K562 (cell line): ENCODE data around the gene C2orf81. TPM values are rescaled to one million over a fixed set of nuclear protein-coding genes. Genes with fewer than 3 reads are reported as not detected.

Experiments used
- CCNT2 ChIP-seq: IDR thresholded peaks from 2 replicates; pipeline ENCODE4 v1.6.1; 2011; ENCODE audit warnings: borderline replicate concordance, low read depth, mild to moderate bottlenecking, moderate library complexity, mixed read lengths, low read length; ENCODE audit not compliant: insufficient read length; ENCODE audit errors: extremely low read depth
- FOXK1 ChIP-seq: sonication (generic); formaldehyde crosslinking; IDR thresholded peaks from 2 replicates; pipeline ENCODE4 v1.8.0; 2022; ENCODE audit warnings: missing genetic modification reagents, mild to moderate bottlenecking, borderline replicate concordance
- IRF2 ChIP-seq: sonication (generic); formaldehyde crosslinking; IDR thresholded peaks from 2 replicates; pipeline ENCODE4 v1.8.1; 2022; ENCODE audit warnings: mild to moderate bottlenecking, missing genetic modification reagents
- L3MBTL2 ChIP-seq: fragments of 450-650 bp; IDR thresholded peaks from 2 replicates; pipeline ENCODE4 v1.6.1; 2016; ENCODE audit warnings: mild to moderate bottlenecking, moderate library complexity
- MAFF ChIP-seq: IDR thresholded peaks from 2 replicates; pipeline ENCODE4 v1.6.1; 2012; ENCODE audit warnings: low read length, improper control_type of control experiment
- NR1H2 ChIP-seq: sonication (generic); formaldehyde crosslinking; IDR thresholded peaks from 2 replicates; pipeline ENCODE4 v1.4.0; 2020; ENCODE audit warnings: mild to moderate bottlenecking, missing genetic modification reagents
- RBM22 ChIP-seq: fragments of 200-400 bp; formaldehyde crosslinking; IDR thresholded peaks from 2 replicates; pipeline ENCODE4 v1.6.1; 2018; ENCODE audit warnings: low read length, low read depth; ENCODE audit not compliant: poor library complexity, severe bottlenecking
- SAP30 ChIP-seq: fragments of 200-600 bp; sonication (generic); IDR thresholded peaks from 2 replicates; pipeline ENCODE4 v1.6.1; 2012; ENCODE audit warnings: borderline replicate concordance, low read depth, mild to moderate bottlenecking, moderate library complexity, low read length, control low read depth, inconsistent platforms; ENCODE audit not compliant: insufficient read depth, poor library complexity, severe bottlenecking
- ZNF785 ChIP-seq: fragments of 250-450 bp; sonication (Bioruptor Pico); IDR thresholded peaks from 2 replicates; pipeline ENCODE4 v1.4.0; 2020; ENCODE audit warnings: mild to moderate bottlenecking
- polyA plus RNA-seq, 8 experiments: library from polyadenylated mRNA; depleted of rRNA in 4 of 8; stranded (reverse) in 5 of 8; unstranded in 3 of 8; fragments of >200 nt; fragmentation: Nextera tagmentation in 2 of 8; fragmentation: Illumina TruSeq in 1 of 8; extraction: Ambion mirVana in 2 of 8; extraction: Trizol in 1 of 8; gene quantifications; 2 replicates each; pipeline versions ENCODE4 v1.2.1 to v1.2.3, GENCODE V29; 2011 to 2014; ENCODE audit warnings: inconsistent platforms in 1 of 8, missing spikeins in 1 of 8
- total RNA-seq, 7 experiments: library from RNA; depleted of rRNA in 6 of 7; stranded (reverse); fragments of >200 nt in 6 of 7; fragmentation: Illumina TruSeq in 2 of 7; extraction: Trizol in 2 of 7; gene quantifications; 2 replicates each; pipeline versions ENCODE4 v1.2.1 to v1.2.3, GENCODE V29; 2011 to 2021; ENCODE audit warnings: low replicate concordance in 1 of 7
- TF ChIP-seq, protein P1 (sequence below): fragments of 450-650 bp; IDR thresholded peaks from 2 replicates; pipeline ENCODE4 v1.6.1; 2016; ENCODE audit warnings: mild to moderate bottlenecking, moderate library complexity
- TF ChIP-seq, protein P2 (sequence below), 2 experiments: fragments of 250-450 bp in 1 of 2; fragments of 450-650 bp in 1 of 2; sonication (Bioruptor Pico) in 1 of 2; IDR thresholded peaks; 2 replicates each; pipeline versions ENCODE4 v1.6.1 to v1.8.0; 2016 to 2021; ENCODE audit warnings: mild to moderate bottlenecking in 2 of 2, moderate library complexity in 2 of 2, missing compliant biosample characterization in 1 of 2, missing genetic modification characterization in 1 of 2
- TF ChIP-seq, protein P3 (sequence below): sonication (generic); formaldehyde crosslinking; IDR thresholded peaks from 2 replicates; pipeline ENCODE4 v1.8.1; 2023; ENCODE audit warnings: mild to moderate bottlenecking, missing genetic modification reagents

The C2orf81 gene
- total and polyA plus RNA-seq, 9 of the 15 experiments (the other 6 are each of a cell fraction or from before 2014, with no cell fraction given): 0.06 TPM; not detected in 8

DNA sequence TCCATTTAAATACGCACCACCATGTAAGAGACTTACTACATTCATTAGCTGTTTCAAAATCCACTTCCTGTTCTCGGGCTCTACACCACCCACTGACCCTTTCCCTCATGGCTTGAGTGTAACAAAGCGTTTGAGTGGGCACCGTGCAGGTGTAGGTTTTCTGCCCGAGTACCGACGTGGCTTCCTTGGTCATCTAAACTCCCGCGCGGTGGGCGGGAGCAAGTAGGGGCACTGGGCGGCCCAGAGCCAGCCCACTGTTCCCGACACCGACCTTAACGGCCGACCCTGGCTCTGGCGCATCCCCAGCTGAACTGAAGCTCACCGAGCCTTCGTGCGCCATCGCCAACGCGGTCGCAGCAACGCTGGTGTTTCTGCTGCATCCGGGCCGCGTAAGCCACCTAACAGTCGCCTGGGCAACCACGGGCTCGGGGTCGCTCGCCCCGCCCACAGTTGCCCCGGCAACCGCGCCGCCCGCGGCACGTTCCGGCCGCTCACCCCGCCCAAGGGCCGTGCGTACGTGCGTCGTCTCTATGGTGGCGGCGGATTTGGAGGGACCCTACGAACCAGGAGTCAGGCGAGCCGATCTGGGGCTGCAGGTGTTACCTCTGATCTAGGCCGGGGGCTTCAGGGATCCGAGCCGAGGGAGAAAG is at the start of gene C2orf81, which contains the start of gene WDR54 (continued):
- TF ChIP-seq, protein P1, sequence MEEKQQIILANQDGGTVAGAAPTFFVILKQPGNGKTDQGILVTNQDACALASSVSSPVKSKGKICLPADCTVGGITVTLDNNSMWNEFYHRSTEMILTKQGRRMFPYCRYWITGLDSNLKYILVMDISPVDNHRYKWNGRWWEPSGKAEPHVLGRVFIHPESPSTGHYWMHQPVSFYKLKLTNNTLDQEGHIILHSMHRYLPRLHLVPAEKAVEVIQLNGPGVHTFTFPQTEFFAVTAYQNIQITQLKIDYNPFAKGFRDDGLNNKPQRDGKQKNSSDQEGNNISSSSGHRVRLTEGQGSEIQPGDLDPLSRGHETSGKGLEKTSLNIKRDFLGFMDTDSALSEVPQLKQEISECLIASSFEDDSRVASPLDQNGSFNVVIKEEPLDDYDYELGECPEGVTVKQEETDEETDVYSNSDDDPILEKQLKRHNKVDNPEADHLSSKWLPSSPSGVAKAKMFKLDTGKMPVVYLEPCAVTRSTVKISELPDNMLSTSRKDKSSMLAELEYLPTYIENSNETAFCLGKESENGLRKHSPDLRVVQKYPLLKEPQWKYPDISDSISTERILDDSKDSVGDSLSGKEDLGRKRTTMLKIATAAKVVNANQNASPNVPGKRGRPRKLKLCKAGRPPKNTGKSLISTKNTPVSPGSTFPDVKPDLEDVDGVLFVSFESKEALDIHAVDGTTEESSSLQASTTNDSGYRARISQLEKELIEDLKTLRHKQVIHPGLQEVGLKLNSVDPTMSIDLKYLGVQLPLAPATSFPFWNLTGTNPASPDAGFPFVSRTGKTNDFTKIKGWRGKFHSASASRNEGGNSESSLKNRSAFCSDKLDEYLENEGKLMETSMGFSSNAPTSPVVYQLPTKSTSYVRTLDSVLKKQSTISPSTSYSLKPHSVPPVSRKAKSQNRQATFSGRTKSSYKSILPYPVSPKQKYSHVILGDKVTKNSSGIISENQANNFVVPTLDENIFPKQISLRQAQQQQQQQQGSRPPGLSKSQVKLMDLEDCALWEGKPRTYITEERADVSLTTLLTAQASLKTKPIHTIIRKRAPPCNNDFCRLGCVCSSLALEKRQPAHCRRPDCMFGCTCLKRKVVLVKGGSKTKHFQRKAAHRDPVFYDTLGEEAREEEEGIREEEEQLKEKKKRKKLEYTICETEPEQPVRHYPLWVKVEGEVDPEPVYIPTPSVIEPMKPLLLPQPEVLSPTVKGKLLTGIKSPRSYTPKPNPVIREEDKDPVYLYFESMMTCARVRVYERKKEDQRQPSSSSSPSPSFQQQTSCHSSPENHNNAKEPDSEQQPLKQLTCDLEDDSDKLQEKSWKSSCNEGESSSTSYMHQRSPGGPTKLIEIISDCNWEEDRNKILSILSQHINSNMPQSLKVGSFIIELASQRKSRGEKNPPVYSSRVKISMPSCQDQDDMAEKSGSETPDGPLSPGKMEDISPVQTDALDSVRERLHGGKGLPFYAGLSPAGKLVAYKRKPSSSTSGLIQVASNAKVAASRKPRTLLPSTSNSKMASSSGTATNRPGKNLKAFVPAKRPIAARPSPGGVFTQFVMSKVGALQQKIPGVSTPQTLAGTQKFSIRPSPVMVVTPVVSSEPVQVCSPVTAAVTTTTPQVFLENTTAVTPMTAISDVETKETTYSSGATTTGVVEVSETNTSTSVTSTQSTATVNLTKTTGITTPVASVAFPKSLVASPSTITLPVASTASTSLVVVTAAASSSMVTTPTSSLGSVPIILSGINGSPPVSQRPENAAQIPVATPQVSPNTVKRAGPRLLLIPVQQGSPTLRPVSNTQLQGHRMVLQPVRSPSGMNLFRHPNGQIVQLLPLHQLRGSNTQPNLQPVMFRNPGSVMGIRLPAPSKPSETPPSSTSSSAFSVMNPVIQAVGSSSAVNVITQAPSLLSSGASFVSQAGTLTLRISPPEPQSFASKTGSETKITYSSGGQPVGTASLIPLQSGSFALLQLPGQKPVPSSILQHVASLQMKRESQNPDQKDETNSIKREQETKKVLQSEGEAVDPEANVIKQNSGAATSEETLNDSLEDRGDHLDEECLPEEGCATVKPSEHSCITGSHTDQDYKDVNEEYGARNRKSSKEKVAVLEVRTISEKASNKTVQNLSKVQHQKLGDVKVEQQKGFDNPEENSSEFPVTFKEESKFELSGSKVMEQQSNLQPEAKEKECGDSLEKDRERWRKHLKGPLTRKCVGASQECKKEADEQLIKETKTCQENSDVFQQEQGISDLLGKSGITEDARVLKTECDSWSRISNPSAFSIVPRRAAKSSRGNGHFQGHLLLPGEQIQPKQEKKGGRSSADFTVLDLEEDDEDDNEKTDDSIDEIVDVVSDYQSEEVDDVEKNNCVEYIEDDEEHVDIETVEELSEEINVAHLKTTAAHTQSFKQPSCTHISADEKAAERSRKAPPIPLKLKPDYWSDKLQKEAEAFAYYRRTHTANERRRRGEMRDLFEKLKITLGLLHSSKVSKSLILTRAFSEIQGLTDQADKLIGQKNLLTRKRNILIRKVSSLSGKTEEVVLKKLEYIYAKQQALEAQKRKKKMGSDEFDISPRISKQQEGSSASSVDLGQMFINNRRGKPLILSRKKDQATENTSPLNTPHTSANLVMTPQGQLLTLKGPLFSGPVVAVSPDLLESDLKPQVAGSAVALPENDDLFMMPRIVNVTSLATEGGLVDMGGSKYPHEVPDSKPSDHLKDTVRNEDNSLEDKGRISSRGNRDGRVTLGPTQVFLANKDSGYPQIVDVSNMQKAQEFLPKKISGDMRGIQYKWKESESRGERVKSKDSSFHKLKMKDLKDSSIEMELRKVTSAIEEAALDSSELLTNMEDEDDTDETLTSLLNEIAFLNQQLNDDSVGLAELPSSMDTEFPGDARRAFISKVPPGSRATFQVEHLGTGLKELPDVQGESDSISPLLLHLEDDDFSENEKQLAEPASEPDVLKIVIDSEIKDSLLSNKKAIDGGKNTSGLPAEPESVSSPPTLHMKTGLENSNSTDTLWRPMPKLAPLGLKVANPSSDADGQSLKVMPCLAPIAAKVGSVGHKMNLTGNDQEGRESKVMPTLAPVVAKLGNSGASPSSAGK: peak; percentile 84
- TF ChIP-seq, protein P2, sequence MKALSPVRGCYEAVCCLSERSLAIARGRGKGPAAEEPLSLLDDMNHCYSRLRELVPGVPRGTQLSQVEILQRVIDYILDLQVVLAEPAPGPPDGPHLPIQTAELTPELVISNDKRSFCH (CRISPR knock-in tag; IDR thresholded peaks at IDR 0.05): no peak
- TF ChIP-seq, protein P2 (tag; IDR thresholded peaks at IDR 0.05): no peak
- TF ChIP-seq NR1H2 (CRISPR knock-in tag) (no peak), IRF2 (CRISPR knock-in tag) (no peak), CCNT2 (peak; percentile 24), FOXK1 (0 out of 2 replicates have a peak, but pooled peaks have one; percentile 39), MAFF (no peak), SAP30 (peak; percentile 26), RBM22 (peak; percentile 100), L3MBTL2 (peak; percentile 88), ZNF785 (no peak)
- TF ChIP-seq, protein P3, sequence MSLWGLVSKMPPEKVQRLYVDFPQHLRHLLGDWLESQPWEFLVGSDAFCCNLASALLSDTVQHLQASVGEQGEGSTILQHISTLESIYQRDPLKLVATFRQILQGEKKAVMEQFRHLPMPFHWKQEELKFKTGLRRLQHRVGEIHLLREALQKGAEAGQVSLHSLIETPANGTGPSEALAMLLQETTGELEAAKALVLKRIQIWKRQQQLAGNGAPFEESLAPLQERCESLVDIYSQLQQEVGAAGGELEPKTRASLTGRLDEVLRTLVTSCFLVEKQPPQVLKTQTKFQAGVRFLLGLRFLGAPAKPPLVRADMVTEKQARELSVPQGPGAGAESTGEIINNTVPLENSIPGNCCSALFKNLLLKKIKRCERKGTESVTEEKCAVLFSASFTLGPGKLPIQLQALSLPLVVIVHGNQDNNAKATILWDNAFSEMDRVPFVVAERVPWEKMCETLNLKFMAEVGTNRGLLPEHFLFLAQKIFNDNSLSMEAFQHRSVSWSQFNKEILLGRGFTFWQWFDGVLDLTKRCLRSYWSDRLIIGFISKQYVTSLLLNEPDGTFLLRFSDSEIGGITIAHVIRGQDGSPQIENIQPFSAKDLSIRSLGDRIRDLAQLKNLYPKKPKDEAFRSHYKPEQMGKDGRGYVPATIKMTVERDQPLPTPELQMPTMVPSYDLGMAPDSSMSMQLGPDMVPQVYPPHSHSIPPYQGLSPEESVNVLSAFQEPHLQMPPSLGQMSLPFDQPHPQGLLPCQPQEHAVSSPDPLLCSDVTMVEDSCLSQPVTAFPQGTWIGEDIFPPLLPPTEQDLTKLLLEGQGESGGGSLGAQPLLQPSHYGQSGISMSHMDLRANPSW (CRISPR knock-in tag): no peak
